ENCODE results near the gene SPON1. TPM values are rescaled to one million over a fixed set of nuclear protein-coding genes. Genes with fewer than 3 reads are reported as not detected.

The SPON1 gene
- total RNA-seq, 1 experiment from 2014 or later: 6.4 TPM

DNA sequence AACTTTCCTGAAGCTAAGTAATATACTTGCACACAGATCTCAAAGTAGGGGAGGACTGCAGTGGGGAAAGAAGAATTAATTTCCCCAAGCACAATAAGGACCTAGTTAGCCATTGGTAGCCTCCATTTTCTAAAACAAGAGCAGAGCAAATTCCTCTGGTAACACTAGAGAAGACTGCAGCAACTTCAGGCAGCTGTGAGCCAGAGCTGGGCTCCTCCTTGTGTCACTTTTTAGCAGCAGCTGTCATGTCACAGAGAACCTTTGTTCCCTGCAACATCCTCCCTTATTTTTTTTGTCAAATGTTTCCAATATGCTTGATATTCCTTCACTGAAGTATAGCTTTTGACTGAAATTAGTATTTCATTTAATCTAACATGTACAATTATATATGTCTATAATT, 342.1 kb downstream of the SPON1 start (continued):
- TF ChIP-seq, protein P1, sequence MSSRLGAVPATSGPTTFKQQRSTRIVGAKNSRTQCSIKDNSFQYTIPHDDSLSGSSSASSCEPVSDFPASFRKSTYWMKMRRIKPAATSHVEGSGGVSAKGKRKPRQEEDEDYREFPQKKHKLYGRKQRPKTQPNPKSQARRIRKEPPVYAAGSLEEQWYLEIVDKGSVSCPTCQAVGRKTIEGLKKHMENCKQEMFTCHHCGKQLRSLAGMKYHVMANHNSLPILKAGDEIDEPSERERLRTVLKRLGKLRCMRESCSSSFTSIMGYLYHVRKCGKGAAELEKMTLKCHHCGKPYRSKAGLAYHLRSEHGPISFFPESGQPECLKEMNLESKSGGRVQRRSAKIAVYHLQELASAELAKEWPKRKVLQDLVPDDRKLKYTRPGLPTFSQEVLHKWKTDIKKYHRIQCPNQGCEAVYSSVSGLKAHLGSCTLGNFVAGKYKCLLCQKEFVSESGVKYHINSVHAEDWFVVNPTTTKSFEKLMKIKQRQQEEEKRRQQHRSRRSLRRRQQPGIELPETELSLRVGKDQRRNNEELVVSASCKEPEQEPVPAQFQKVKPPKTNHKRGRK (CRISPR knock-in tag; IDR thresholded peaks at IDR 0.05; ENCODE audit: borderline replicate concordance): no peak
- TF ChIP-seq, protein P2, sequence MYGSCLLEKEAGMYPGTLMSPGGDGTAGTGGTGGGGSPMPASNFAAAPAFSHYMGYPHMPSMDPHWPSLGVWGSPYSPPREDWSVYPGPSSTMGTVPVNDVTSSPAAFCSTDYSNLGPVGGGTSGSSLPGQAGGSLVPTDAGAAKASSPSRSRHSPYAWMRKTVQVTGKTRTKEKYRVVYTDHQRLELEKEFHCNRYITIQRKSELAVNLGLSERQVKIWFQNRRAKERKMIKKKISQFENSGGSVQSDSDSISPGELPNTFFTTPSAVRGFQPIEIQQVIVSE (CRISPR knock-in tag; IDR thresholded peaks at IDR 0.05; ENCODE audit: borderline replicate concordance): no peak
- TF ChIP-seq, protein P3, sequence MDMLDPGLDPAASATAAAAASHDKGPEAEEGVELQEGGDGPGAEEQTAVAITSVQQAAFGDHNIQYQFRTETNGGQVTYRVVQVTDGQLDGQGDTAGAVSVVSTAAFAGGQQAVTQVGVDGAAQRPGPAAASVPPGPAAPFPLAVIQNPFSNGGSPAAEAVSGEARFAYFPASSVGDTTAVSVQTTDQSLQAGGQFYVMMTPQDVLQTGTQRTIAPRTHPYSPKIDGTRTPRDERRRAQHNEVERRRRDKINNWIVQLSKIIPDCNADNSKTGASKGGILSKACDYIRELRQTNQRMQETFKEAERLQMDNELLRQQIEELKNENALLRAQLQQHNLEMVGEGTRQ (CRISPR knock-in tag; IDR thresholded peaks at IDR 0.05): no peak
- no peak for TF ChIP-seq ETV6 (CRISPR knock-in tag; IDR thresholded peaks at IDR 0.05)
- TF ChIP-seq ZNF232 (CRISPR knock-in tag; IDR thresholded peaks at IDR 0.05): no peak

DNA sequence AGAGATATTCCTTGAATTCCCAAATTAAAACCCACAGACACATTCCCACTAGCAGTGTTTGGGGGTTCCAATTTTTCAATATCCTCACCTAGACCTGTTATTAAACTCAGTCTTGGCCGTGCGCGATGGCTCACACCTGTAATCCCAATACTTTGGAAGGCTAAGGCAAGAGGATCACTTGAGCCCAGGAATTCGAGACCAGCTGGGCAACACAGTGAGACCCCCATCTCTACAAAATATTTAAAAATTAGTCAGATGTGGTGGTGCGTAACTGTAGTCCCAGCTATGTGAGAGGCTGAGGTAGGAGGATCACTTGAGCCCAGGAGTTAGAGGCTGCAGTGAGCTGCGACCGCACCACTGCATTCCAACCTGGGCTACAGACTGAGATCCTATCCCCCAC, 343.1 kb downstream of the SPON1 start:
- no peak for ATAC-seq
- Mint-ChIP-seq H3K27ac (no peak overlapping the region), H3K36me3 (no peaks in the 10 kb centered on the region), H3K4me1 (peaks cover 52% of the 10 kb centered on the region), H3K9me3 (no peaks in the 10 kb centered on the region), H3K27me3 (ENCODE audit: low read depth) (no peaks in the 10 kb centered on the region), H3K4me3 (no peak overlapping the region)
- ChIA-PET POLR2A (no interaction called here), CTCF (interaction anchor here (1.0 to 9.9 kb wide), 4 partner anchors 50 to 117 kb away, joined by 4 to 255 read pairs (median 5); no protein-coding TSS in a partner anchor)
- no peak for DNase-seq (ENCODE audit: low spot score)
- TF ChIP-seq GRHL2 (CRISPR knock-in tag; IDR thresholded peaks at IDR 0.05; ENCODE audit: insufficient replicate concordance, severe bottlenecking) (no peak), ZNF317 (CRISPR knock-in tag; IDR thresholded peaks at IDR 0.05; ENCODE audit: borderline replicate concordance, low read depth) (no peak), ZNF121 (CRISPR knock-in tag; IDR thresholded peaks at IDR 0.05) (peak; percentile 90)

DNA sequence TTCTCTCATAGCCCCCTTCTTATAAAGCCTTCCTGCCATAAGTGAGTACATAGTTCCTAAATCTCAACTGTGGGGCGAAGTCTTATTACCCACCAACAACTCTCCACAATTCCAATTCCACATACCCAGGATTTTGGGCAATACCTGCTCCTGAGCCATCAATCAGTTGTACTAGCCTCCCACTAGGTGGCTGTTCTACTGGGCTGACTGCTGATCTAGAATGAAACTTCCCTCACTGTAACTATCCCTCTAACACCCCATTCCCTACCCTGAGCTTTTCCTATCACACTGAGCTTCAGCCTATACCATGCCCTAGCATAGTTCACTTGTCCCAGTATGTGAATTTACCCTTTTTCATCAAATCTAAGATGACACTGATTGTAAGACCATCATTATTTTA, 344.0 kb downstream of the SPON1 start:
- no peak for TF ChIP-seq NFE2L1 (CRISPR knock-in tag; IDR thresholded peaks at IDR 0.05)
- TF ChIP-seq FOXK1 (CRISPR knock-in tag; IDR thresholded peaks at IDR 0.05): no peak
- TF ChIP-seq TP53 (CRISPR knock-in tag; IDR thresholded peaks at IDR 0.05): no peak
- TF ChIP-seq, protein P4, sequence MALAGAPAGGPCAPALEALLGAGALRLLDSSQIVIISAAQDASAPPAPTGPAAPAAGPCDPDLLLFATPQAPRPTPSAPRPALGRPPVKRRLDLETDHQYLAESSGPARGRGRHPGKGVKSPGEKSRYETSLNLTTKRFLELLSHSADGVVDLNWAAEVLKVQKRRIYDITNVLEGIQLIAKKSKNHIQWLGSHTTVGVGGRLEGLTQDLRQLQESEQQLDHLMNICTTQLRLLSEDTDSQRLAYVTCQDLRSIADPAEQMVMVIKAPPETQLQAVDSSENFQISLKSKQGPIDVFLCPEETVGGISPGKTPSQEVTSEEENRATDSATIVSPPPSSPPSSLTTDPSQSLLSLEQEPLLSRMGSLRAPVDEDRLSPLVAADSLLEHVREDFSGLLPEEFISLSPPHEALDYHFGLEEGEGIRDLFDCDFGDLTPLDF (CRISPR knock-in tag; IDR thresholded peaks at IDR 0.05): no peak
- no peak for TF ChIP-seq ZNF232 (CRISPR knock-in tag; IDR thresholded peaks at IDR 0.05)
- no peak for TF ChIP-seq ZNF671 (CRISPR knock-in tag; IDR thresholded peaks at IDR 0.05)
- TF ChIP-seq ZNF263 (CRISPR knock-in tag; IDR thresholded peaks at IDR 0.05; ENCODE audit: low read depth): no peak
- TF ChIP-seq, protein P5, sequence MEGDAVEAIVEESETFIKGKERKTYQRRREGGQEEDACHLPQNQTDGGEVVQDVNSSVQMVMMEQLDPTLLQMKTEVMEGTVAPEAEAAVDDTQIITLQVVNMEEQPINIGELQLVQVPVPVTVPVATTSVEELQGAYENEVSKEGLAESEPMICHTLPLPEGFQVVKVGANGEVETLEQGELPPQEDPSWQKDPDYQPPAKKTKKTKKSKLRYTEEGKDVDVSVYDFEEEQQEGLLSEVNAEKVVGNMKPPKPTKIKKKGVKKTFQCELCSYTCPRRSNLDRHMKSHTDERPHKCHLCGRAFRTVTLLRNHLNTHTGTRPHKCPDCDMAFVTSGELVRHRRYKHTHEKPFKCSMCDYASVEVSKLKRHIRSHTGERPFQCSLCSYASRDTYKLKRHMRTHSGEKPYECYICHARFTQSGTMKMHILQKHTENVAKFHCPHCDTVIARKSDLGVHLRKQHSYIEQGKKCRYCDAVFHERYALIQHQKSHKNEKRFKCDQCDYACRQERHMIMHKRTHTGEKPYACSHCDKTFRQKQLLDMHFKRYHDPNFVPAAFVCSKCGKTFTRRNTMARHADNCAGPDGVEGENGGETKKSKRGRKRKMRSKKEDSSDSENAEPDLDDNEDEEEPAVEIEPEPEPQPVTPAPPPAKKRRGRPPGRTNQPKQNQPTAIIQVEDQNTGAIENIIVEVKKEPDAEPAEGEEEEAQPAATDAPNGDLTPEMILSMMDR (IDR thresholded peaks at IDR 0.05): no peak
- no peak for TF ChIP-seq SMAD3 (CRISPR knock-in tag; IDR thresholded peaks at IDR 0.05; ENCODE audit: borderline replicate concordance)
- TF ChIP-seq ZNF219 (CRISPR knock-in tag; IDR thresholded peaks at IDR 0.05; ENCODE audit: borderline replicate concordance): no peak
- TF ChIP-seq CREM (CRISPR knock-in tag; IDR thresholded peaks at IDR 0.05): no peak
- TF ChIP-seq ATF1 (CRISPR knock-in tag; IDR thresholded peaks at IDR 0.05): no peak
- no peak for TF ChIP-seq NR2C2 (CRISPR knock-in tag; IDR thresholded peaks at IDR 0.05)
- TF ChIP-seq, protein P6, sequence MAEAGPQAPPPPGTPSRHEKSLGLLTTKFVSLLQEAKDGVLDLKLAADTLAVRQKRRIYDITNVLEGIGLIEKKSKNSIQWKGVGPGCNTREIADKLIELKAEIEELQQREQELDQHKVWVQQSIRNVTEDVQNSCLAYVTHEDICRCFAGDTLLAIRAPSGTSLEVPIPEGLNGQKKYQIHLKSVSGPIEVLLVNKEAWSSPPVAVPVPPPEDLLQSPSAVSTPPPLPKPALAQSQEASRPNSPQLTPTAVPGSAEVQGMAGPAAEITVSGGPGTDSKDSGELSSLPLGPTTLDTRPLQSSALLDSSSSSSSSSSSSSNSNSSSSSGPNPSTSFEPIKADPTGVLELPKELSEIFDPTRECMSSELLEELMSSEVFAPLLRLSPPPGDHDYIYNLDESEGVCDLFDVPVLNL (CRISPR knock-in tag; IDR thresholded peaks at IDR 0.05; ENCODE audit: borderline replicate concordance, low read depth): no peak
- no peak for TF ChIP-seq JAZF1 (CRISPR knock-in tag; IDR thresholded peaks at IDR 0.05)
- DNase-seq (ENCODE audit: low spot score): no peak
- ChIA-PET POLR2A (no interaction called here), CTCF (interaction anchor here (0.6 to 9.9 kb wide), 14 partner anchors 12 to 150 kb away, joined by 3 to 255 read pairs (median 4); no protein-coding TSS in a partner anchor)
- Mint-ChIP-seq H3K27ac (peak overlapping the region; percentile 51), H3K36me3 (no peaks in the 10 kb centered on the region), H3K27me3 (ENCODE audit: low read depth) (no peaks in the 10 kb centered on the region), H3K9me3 (no peaks in the 10 kb centered on the region), H3K4me3 (no peak overlapping the region), H3K4me1 (peaks cover 52% of the 10 kb centered on the region)
- peak; percentile 80 for ATAC-seq
